DMS53 treated with DMSO at 0.1 percent for 48 hours (cell line): ENCODE results near the gene SEMA4D.

Experiments
- DNase-seq: peaks from one replicate; lab custom pipeline; 2025; ENCODE audit not compliant: unreplicated experiment; lab: John Stamatoyannopoulos, UW

The SEMA4D gene

DNA sequence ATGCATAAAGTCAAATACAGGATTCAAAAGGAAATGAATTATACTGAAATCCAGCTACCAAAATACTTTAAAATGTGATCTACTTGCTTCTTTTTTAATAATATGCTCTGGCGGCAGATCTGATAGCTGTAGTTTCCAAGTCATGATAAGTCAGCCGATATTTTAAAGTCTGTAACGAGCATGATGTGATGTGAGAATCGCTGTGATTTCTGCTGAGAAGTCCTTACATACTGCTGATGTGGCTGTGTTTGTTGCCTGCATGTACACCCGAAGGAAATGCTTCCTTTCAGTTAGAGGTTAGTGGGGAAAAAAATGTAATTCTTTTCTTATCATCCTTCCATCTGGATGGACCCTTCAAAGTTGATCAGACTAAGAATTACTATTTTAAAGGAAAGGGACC, 4.8 kb upstream of the SEMA4D start:
- no peak for DNase-seq

DNA sequence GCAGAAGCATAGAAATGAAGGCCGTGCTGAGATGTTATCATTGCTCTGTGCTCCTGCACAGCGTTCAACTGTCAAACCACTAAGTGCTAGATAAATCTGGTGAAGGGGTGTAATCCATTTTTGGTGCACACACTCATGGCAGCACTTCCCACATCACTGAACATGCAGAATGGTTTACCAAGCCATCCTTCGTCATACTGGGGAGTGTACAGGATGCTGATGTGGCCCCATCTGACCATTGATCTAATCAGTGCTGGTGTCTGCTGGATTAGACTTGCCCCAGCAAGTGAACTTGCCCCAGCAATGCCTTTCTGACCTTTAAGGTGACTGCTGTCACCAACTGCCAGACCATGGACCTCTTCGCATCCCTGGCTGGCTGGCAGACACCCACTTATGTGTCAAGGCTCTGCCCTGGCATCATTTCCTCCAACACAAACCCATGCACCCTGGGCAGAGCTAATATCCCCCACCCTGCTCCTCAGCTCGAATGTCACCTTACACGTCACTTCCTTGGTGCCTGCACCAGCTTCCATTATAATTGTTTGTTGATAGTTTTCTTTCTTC, 4.2 kb upstream of the SEMA4D start:
- DNase-seq: no peak

DNA sequence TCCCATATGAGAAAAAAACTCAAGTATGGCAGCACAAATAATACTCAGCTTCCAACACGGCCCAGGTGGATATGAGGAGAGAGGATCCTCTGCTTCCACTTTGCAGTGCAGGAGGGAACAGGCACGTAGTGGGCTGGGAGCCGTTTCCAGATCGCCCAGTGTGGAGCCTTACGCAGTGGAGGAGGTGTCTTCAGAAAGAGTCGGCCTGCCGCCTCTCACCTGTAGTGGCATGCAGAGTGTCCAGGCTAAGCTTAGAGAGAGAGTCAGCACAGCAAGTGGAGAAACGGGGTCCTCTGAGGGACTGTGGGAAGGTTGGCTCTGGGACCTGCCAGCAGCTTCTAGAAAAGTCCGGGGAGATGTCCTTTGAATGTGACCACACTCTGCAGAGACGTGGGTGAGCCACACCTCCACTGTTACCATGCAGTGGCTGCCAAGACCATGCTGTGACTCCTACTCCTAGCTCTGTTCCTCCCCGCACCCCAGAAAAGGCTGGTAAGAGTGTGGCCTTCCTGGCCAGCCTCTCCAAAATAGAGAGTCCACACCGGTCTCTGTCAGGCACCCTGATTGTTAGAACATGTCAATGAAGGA, 3.5 kb upstream of the SEMA4D start:
- DNase-seq: no peak

DNA sequence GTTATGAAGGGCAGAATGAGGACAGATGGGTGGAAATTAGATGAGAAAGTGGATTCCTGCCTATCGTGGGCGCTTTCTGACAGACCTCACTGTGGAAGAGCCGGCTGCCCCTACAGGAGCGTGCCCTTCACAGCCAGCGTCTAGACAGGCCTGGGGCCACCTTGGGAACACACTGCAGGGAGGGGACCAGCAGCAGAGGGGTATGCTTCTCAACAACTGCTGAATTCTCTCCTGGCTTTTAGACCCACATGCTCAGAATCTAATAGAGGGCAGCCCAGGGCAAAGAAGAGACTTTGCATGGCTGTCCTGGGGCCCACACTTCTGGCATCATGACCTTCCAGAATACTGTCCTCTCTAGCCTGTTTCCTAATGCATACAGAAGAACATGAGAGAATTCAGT, 2.1 kb upstream of the SEMA4D start:
- DNase-seq: no peak

DNA sequence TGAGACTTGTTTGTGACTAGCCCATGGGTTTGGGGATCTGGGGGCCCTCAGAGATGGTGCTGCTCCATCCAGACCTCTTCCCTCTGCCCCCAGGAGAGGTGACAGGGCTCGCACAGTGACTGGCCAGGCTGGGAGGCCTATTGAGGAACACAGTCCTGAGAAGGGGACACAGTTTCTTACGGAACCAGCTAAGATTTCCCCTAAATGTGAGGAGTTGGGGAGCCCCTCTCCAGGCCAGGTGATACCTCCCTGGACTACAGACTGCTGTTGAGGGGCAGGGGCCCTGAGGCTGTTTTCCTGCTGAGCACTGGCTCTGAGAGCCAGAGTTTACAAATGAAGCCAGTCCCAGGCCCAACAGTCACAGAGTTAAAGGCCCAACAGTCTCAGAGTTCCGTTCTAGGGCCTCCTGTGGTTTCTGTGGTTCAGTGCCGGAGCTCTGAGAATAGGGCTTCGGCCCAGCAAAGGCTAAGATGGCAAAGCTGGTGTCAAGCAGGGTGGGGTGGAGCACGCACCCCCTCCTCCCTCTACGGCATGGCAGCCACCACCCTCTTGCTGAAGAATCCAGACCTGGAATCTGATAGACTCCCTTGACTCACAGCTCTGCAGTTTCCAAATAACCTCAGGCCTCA, 1.1 kb upstream of the SEMA4D start:
- no peak for DNase-seq

DNA sequence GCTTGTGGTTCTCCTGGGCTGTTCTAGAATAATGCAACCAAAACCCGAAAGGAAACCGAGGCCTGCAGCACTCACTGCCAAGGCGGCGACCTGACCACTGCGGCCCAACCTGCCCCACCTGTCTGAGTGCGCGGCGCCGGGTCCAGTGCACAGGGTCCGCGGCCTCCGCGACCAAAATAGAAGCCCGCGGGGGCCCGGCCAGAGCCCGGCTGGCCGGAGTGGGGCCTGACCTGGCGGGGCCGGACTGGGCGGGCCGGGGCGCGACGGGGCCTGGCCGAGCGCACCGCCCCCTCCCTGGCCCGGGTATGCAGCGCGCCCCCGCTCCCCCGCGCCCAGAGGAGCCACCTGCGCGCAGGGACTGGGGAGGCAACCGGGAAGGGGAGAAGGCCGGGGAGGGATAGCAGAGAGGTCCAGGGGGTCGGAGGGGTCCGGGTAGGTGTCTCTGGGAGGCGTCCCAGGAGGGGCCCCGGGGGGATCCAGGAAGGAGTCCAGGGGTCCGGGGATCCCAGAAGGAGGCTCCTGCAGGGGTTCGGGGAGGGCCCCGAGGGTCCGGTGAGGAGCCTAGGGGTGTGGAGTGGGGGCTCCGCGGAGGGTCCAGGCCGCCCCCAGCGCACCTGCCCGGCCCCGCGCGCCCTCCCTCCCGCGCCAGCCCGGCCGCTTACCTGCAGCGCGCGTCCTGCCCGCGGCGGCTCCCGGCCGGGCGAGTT, 503 bp downstream of the SEMA4D start:
- DNase-seq: peak; percentile 31

DNA sequence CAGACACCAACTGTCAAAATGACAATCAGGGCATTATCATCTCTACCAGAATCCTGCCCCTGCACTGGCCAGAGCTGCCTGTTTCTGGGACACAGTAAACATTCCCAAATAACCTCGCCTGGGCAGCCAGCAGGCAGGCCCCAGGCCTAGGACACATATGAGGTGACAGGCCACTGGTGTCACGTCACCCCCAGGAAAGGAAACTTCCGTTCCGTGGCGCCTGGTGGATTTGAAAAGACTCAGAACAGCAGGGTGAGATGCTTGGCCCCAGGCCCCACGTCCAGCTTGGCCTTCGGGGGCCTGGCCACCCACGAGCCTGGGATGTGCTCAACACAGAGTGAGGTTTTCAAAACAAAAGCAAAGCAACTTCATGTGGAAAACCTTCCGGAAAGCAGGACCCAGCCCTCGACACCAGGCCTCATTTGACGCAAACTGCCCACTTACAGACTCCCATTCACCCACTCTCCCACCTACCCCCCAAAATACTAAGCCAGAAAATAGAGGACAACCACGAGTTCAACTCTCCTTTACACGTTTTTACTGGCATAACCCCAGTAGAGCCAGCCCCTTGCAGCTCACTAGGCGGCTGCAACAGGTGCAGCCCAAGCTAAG, 1.2 kb downstream of the SEMA4D start:
- DNase-seq: no peak

DNA sequence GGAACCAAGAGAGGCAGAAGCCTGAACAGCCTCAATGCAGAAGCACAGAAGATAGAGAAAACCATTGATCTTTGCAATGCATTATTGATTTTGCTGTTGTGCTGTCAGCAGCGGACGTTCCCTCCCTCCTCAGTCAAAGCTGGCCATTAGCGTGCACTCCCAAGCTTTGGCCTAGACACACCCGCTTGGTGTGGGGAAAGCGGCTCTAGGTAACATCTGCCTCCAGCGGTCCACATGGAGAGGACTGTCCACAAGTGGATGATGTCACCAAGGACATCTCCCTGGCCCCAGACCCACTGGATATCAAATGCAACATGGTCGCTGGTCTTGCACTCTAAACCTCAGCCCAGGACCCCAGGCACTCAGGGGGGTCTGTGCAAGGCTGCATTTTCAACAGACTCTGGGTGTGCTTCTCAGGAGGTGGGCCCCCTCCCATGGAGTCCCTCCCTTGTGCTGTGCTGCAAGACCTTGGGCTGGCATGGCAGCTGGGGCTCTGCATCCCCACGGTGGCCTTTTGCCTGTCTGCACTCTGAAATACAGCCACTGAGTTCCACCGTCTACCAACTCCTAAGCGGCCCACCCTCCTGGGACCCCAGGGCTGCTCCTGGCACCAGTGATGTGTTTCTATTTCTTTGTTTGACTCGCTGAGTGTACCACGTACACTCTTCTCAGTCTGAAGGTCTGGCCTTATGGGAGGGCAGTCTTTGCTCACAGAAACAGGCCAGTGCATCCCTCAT, 1.9 kb downstream of the SEMA4D start:
- no peak for DNase-seq

DNA sequence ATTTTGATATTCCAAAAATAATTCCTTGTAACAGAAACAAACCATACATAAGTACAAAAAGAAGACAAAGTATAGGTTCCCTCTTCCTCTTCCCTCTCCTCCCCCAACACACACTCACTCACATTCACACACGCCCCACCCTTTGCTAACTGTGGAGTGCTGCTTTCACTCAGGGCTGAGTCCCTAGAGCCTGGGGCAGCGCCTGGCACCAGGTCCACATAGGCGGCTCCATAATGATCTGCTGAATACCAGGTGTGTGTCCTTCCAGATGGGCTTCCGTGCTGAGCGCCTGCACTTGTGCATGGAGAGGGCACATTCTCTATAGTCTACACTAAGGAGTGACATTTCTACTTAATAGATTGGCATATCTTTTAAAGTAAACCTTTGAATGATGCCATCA, 3.7 kb downstream of the SEMA4D start:
- DNase-seq: no peak

DNA sequence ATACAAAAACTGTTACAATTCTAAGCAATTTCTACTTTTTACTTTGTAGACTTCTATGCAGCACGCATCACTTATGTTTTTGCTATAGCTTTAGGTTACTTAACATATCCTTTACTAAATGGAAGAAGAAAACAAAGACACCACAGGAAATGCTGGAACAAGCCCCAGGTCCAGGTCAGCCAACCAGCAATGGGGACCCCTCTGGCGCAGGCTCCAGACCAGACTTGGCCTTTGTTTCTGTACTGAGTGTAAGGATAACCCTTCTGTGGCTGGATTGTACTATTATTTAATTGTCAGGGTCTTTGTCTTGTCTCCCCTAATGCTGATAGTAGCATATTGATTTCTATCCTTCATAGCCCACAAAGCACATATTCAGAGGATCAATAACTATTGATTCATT, 4.2 kb downstream of the SEMA4D start:
- no peak for DNase-seq

DNA sequence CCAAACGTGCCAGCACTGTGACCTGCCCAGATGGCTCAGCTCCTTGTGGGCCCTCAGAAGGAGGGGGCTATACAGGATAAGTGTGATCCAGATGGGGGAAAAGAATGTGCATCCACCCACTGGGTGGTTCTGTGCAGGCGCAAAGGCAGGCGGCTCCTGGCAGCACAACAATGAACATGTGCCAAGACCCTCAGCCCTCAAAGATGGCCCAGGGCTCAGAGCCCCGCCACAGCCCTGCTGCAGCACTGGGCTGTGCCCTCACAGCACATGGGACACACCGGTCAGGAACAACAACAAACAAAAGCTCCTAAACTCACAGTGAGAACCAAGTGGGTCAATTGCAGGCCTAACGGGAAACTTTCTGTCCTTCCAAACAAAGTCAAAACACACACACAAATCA, 4.7 kb downstream of the SEMA4D start:
- no peak for DNase-seq

DNA sequence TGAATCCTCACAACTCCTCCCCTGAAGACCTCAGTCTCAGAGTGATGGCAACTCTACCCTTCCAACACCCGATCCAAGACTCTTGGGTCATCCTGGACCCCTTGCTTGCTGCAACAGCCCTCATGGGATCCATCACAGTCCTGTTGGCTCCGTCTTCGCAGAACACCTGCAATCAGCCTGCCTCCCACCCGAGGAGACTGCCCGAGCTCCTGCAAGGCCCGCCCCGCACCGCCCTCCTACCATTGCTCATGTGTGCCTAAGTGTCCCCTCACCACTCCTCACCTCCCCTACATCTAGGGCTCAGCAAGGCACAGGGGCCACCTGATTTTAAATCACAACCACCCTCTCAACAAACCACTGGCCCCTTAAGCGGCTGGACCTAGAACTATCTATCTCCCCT, 5.3 kb downstream of the SEMA4D start:
- no peak for DNase-seq

DNA sequence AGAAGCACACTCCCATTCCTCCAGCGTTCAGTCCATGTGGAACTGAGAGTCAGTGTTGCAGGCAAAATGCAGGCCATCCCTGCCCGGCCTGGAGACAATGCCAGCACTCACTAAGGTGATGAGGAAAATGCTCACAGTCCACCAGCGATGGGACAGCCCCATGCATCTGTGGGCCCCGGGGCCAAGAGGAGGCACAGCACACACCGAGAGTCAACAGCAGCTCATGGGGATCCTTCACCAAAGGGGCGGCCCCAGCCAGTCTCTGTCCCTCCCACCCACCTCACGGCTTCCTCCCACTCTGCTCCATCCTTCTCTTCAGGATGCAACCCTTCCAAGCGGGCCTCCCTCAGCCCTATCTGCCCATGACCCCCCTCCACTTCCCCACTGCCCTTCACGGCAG, 6.2 kb downstream of the SEMA4D start:
- no peak for DNase-seq

DNA sequence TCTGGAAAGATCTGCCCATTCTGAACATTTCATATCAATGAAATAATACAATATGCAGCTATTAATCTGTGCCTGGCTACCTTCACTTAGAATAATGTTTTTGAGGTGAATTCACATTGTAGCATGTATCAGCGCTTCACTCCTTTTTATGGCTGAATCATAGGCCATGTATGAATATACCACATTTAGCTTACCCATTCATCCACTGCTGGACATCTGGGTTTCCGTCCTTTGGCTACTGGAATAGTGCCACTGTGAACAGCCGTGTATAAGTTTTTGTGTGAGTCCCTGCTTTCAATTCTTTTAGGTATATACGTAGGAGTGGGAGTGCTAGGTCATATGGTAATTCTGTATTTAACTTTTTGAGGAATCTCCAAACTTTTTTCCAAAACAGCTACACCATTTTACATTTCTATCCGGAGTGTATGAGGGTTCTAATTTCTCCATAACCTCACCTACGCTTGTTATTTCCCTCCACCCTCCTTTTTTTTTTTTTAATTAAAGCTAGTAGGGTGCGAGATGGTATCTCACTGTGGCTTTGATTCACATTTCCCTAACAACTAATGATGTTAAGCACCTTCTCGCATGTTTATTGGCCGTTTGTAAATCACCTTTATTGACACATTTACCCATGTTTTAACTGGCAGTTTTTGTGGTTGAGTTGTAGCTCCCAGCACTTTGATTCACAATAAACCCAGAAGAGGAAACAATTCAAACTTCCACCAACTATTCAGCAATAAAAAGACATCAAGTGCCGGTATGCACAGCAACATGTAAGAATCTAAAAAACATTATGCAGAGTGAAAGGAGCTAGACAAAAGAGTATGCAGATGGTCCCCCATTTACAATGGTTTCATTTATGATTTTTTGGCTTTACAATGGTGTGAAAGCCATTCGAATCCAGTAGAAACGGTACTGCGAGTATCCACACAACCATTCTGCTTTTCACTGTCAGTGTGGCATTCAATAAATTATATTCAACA, 8.1 kb downstream of the SEMA4D start:
- no peak for DNase-seq

DNA sequence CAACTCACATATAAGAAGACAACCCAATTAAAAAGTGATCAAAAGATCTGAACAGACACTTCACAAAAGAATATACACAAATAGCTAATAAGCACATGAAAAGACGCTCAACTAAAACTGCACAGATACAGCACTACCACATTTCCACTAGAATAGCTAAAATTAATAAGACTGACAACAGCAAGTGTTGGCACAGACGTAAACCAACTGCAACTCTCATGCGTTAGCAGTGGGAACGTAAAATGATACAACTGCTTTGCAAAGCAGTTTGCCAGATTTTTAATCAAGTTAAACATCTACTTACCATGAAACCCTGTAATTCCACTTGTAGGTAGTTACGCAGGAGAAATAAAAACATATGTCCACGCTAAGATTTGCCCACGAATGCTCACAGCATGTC, 9.0 kb downstream of the SEMA4D start:
- DNase-seq: no peak

DNA sequence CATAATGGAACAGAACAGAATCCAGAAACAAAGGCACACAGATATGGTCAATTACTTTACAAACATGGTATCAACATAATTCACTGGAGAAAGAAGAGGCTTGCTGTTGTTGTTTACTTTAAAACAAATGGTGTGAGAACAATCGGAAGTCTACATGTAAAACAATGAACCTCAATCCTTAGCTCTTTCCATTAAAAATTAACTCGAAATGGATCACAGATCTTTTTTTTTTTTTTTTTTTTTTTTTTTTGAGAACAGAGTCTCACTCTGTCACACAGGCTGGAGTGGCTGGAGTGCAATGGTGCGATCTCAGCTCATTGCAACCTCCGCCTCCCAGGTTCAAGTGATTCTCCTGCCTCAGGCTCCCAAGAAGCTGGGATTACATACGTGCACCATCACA, 9.8 kb downstream of the SEMA4D start:
- DNase-seq: no peak

DNA sequence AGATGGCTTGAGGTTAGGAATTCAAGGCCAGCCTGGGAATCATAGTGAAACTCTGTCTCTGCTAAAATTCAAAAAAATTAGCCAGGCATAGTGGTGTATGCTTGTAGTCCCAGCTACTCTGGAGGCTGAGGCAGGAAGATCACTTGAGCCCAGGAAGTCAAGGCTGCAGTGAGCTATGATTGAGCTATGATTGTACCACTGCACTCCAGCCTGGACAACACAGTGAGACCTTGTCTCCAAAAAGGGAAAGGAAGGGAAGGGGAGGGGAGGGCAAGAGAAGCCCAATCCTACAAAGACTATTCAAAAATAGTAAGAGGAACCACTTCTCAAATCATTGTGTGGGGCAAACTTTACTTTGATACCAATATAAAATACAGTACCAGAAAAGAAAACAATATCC, 11.2 kb downstream of the SEMA4D start:
- DNase-seq: no peak

DNA sequence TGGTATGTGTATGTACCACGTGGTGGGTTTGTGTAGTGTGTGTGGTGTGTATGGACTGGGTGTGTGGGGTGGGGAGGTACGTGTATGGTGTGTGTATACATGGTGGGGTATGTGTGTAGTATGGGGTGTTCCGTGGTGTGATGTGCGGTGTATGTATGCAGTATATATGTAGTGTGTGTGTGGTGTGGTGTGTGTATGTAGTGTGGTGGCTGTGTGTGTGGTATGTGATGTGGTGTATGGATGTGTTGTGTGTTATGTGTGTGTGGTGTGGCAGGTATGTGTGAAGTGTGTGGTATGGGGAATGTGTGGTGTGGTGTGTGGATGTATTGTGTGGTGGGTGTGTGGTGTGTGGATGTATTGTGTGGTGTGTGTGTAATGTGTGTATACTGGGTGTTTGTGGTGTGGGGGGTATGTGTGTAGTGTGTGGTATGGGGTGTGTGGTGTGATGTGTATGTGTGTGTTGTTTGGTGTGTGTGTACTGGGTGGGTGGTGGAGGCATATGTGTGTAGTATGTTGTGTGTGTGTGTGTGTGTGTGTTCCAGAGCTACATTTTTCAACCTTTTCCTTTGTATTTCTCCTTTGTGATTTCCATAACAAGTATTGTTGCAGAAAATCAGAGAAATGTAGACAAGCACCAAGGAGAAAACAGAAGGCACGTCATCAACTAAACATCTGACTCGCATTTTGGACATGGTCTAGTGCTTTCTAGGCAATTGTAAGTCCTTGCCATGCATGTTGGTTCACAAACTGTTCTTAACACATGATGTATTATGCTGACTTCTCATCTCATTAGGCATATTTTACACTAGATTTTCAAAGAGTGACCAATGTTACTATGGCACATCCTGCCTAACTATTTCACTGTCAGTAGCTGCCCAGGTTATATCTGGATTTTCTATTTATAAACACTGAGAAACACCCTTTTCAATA, 13.2 kb downstream of the SEMA4D start:
- DNase-seq: no peak
